ENCODE results near the gene VAT1L. TPM values are rescaled to one million over a fixed set of nuclear protein-coding genes. Genes with fewer than 3 reads are reported as not detected.

The VAT1L gene
- total RNA-seq, 1 donor from 2014 or later: 6.4 TPM

GRCh38 chr16:77790912-77791311 is 2.5 kb downstream of the VAT1L start:
- no peak overlapping the region for H3K27ac ChIP-seq
- no peaks in the 10 kb centered on the region for H3K9me3 ChIP-seq
- TF ChIP-seq POLR2AphosphoS5 (IDR thresholded peaks at IDR 0.05; ENCODE audit: insufficient read depth in 1 of 2, low read depth in 1 of 2): no peak
- no peak for TF ChIP-seq CTCF (IDR thresholded peaks at IDR 0.05)
- no peak for TF ChIP-seq POLR2A (IDR thresholded peaks at IDR 0.05)
- intact Hi-C loops (cut with DNase I): no loop called here
- H3K27me3 ChIP-seq: peaks cover 15% of the 10 kb centered on the region
- peaks cover 19% of the 10 kb centered on the region for H3K4me1 ChIP-seq
- no peaks in the 10 kb centered on the region for H3K36me3 ChIP-seq
- no peak overlapping the region for H3K4me3 ChIP-seq
- DNase-seq (ENCODE audit: extremely low spot score in 2 of 2): no peak

- TF ChIP-seq POLR2AphosphoS5 (IDR thresholded peaks at IDR 0.05; ENCODE audit: insufficient read depth in 1 of 2, low read depth in 1 of 2) (no peak), CTCF (IDR thresholded peaks at IDR 0.05) (no peak), POLR2A (IDR thresholded peaks at IDR 0.05) (no peak)
- no peak for DNase-seq (ENCODE audit: extremely low spot score in 2 of 2)
- peaks cover 5% of the 10 kb centered on the region for H3K27me3 ChIP-seq
These were observed 5.1 kb downstream of the VAT1L start for GRCh38 chr16:77793417-77793816.

GRCh38 chr16:77794586-77794985 is 6.2 kb downstream of the VAT1L start:
- Histone ChIP-seq H3K4me3 (no peak overlapping the region), H3K9me3 (no peaks in the 10 kb centered on the region), H3K36me3 (no peaks in the 10 kb centered on the region), H3K27ac (no peak overlapping the region), H3K4me1 (peaks cover 1% of the 10 kb centered on the region), H3K27me3 (no peaks in the 10 kb centered on the region)
- DNase-seq (ENCODE audit: extremely low spot score in 2 of 2): no peak
- TF ChIP-seq POLR2AphosphoS5 (IDR thresholded peaks at IDR 0.05; ENCODE audit: insufficient read depth in 1 of 2, low read depth in 1 of 2) (no peak), CTCF (IDR thresholded peaks at IDR 0.05) (no peak), POLR2A (IDR thresholded peaks at IDR 0.05) (no peak)
- intact Hi-C loops (cut with DNase I): no loop called here

More at GRCh38 chr16:77793417-77793816, 5.1 kb downstream of the VAT1L start:
- H3K4me1 ChIP-seq: peaks cover 13% of the 10 kb centered on the region
- H3K27ac ChIP-seq: no peak overlapping the region
- H3K4me3 ChIP-seq: no peak overlapping the region
- H3K9me3 ChIP-seq: no peaks in the 10 kb centered on the region
- no peaks in the 10 kb centered on the region for H3K36me3 ChIP-seq
- intact Hi-C loops (cut with DNase I): no loop called here

- TF ChIP-seq POLR2A (IDR thresholded peaks at IDR 0.05): no peak
- no peak for TF ChIP-seq CTCF (IDR thresholded peaks at IDR 0.05)
- TF ChIP-seq POLR2AphosphoS5 (IDR thresholded peaks at IDR 0.05; ENCODE audit: insufficient read depth in 1 of 2, low read depth in 1 of 2): no peak
- intact Hi-C loops (cut with DNase I): no loop called here
- H3K27me3 ChIP-seq: no peaks in the 10 kb centered on the region
- no peak overlapping the region for H3K27ac ChIP-seq
- H3K4me3 ChIP-seq: no peak overlapping the region
- DNase-seq (ENCODE audit: extremely low spot score in 2 of 2): no peak
- H3K4me1 ChIP-seq: no peaks in the 10 kb centered on the region
- H3K9me3 ChIP-seq: no peaks in the 10 kb centered on the region
- H3K36me3 ChIP-seq: no peaks in the 10 kb centered on the region
These were observed 13.5 kb downstream of the VAT1L start for GRCh38 chr16:77801817-77802216.

- intact Hi-C loops (cut with DNase I): no loop called here
- no peaks in the 10 kb centered on the region for H3K9me3 ChIP-seq
- H3K27ac ChIP-seq: no peak overlapping the region
- H3K27me3 ChIP-seq: no peaks in the 10 kb centered on the region
- DNase-seq (ENCODE audit: extremely low spot score in 2 of 2): no peak
- H3K36me3 ChIP-seq: no peaks in the 10 kb centered on the region
- no peak for TF ChIP-seq POLR2AphosphoS5 (IDR thresholded peaks at IDR 0.05; ENCODE audit: insufficient read depth in 1 of 2, low read depth in 1 of 2)
- TF ChIP-seq POLR2A (IDR thresholded peaks at IDR 0.05): no peak
- TF ChIP-seq CTCF (IDR thresholded peaks at IDR 0.05): no peak
- no peaks in the 10 kb centered on the region for H3K4me1 ChIP-seq
- no peak overlapping the region for H3K4me3 ChIP-seq
These were observed 17.0 kb downstream of the VAT1L start for GRCh38 chr16:77805398-77805797.

All from vagina (tissue), 2 donors.